ENCODE results near the gene PGBD1. TPM values are rescaled to one million over a fixed set of nuclear protein-coding genes. Genes with fewer than 3 reads are reported as not detected.
A peak's percentile ranks its signal among the peaks of the same experiment; 100 is the strongest.

PGBD1 gene
- total RNA-seq, 1 donor = 0.52 TPM

DNA sequence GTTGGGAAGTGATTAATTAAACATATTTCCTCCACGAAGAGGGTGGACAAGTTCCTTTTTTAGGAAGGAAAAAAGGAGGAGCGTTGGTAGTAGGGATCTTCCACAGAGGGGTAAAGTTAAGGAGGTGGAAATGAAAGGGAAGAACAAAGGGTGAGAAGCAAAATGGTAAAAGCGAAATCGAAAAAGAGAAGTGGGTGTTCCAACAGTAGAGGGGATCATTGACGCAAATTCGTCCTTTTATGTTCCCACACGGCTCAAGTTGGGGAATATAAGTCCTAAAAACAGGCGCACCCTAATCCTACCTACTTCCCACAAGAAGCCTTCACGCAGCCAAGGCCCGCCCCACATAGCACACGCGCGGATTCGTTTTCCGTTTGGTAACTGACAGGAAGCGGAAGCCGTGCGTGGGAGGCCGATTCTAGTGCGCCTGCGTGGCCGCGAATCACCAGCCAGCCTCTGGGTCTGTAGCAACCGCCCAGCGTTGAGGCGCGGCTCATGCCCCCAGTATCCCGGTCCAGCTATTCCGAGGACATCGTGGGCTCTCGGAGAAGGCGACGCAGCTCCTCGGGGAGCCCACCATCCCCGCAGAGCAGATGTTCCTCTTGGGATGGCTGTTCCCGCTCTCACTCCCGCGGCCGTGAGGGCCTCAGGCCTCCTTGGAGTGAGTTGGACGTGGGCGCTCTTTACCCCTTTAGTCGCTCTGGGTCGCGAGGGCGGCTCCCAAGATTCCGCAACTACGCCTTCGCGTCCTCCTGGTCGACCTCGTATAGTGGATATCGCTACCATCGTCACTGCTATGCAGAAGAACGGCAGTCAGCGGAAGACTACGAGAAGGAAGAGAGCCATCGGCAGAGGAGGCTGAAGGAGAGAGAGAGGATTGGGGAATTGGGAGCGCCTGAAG is 22.2 kb upstream of the PGBD1 start, which contains the start of gene NKAPL:
TSS of gene NKAPL (plus strand) at position 421 of the 901 bp plus-strand sequence. CDS start at position 496, 75 bp downstream.
- Histone ChIP-seq H3K4me3 (ENCODE audit: low read length) (peak within 1 kb of the TSS; percentile 22), H3K9me3 (ENCODE audit: low read depth, low read length) (no peaks in the 10 kb centered on the region), H3K4me1 (ENCODE audit: insufficient read depth, low read length) (peaks cover 4% of the 10 kb centered on the region), H3K27me3 (ENCODE audit: insufficient read depth, low read length) (peaks cover 9% of the 10 kb centered on the region)

DNA sequence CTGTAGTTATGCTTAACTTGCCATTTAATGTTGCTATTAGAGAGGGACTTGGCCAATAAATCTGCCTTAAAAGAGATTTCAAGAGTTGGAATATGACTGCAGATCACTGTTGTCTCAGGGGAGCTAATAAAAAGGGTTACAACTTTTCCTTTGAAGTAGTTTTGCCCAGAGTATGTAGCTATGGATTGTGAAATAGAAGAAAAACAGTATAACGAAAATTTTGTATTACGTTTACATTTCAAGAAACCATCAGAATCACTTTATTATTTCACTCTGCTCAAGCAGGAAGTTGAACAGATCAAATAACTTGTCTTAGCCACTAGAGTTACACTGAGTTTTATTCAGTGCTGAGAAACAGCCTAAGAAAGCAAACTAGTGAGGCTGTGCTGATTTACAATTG is 17.4 kb upstream of the PGBD1 start:
- H3K27me3 ChIP-seq (ENCODE audit: insufficient read depth, low read length) = peaks cover 3% of the 10 kb centered on the region
- H3K4me1 ChIP-seq (ENCODE audit: insufficient read depth, low read length) = peaks cover 14% of the 10 kb centered on the region
- no peaks in the 10 kb centered on the region for H3K9me3 ChIP-seq (ENCODE audit: low read depth, low read length)
- H3K4me3 ChIP-seq (ENCODE audit: low read length) = no peak overlapping the region

GRCh38 chr6:28264834-28265401 is 16.5 kb upstream of the PGBD1 start:
- peaks cover 3% of the 10 kb centered on the region for H3K27me3 ChIP-seq (ENCODE audit: insufficient read depth, low read length)
- no peaks in the 10 kb centered on the region for H3K9me3 ChIP-seq (ENCODE audit: low read depth, low read length)
- no peak overlapping the region for H3K4me3 ChIP-seq (ENCODE audit: low read length)
- peaks cover 10% of the 10 kb centered on the region for H3K4me1 ChIP-seq (ENCODE audit: insufficient read depth, low read length)

DNA sequence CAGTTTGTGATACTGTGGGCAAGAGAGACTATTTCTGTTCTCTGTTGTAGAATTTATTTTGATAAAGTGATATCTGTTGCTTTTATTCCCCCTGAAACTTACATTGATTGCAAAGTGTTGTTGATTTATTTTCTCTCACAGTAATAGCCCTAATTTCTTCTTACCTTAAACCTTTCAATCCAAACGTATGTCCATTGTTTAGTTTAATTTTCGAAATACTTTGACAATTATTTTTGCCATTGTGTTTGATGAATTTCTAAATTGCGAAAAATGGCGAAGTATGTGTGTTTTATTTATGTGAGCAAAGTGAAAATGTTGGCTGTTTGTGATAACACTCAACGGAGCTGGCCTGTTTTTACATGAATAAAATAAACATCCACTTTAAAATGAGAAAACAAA is 14.8 kb upstream of the PGBD1 start:
- no peaks in the 10 kb centered on the region for H3K9me3 ChIP-seq (ENCODE audit: low read depth, low read length)
- no peaks in the 10 kb centered on the region for H3K27me3 ChIP-seq (ENCODE audit: insufficient read depth, low read length)
- peak overlapping the region; percentile 65 for H3K4me3 ChIP-seq (ENCODE audit: low read length)
- peaks cover 10% of the 10 kb centered on the region for H3K4me1 ChIP-seq (ENCODE audit: insufficient read depth, low read length)

DNA sequence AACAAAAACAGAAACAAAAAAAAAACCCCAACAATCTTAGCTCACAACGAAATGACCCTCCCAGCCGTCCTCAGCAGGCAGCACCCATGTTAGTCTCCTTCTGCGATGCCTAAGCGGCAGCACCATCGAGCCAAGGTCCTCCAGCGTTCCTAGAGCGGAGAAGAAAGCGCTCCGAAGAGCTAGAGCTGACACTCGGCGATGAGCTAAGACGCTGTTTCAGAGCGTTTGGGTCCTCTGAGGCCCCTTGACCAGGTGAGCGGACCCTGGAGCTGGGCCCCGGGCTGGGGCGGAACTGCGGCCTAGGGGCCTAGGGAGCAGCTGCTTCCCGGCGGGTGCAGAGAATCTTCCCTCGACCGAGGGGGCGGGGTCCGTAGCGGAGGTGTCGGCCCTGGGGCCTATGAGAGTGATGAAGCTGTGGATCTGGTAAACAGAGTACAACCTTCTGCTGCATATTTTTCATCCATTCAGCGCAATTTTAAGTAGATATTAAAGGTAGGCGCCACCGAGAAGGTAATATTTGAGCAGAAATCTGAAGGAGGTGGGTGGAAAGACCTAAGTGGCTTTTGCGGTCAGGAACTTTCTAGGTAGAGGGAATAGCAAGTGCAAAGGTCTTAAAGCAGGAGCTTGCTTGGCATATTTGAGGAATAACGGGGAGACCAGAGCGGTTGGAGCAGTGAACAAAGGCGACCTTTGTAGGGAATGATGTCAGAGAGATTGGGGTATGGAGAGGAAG is 14.2 kb upstream of the PGBD1 start, which contains the start of gene ZSCAN26:
TSS of gene ZSCAN26 (plus strand) at position 182 of the 733 bp plus-strand sequence. CDS start 4,777 bp downstream, outside the sequence.
- Histone ChIP-seq H3K4me1 (ENCODE audit: insufficient read depth, low read length) (peaks cover 10% of the 10 kb centered on the region), H3K4me3 (ENCODE audit: low read length) (peak within 1 kb of the TSS; percentile 65), H3K9me3 (ENCODE audit: low read depth, low read length) (no peaks in the 10 kb centered on the region), H3K27me3 (ENCODE audit: insufficient read depth, low read length) (no peaks in the 10 kb centered on the region)

DNA sequence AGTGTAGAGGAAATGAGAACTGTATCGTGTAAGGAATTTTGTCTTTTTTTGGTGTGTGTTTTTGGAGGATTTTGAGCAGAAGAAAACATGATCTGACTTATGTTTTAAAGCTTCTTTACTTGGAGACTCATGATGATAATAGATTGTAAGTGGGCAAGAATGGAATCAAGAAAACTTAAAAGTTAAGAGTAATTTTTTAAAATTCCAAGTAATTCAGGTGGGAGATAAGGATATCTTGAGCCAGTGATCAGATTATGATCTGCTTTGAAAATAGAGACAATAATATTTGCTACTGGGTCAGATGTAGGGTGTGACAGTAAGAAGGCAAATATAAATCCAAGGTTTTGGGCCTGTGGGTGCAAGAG is 13.7 kb upstream of the PGBD1 start:
- Histone ChIP-seq H3K27me3 (ENCODE audit: insufficient read depth, low read length) (no peaks in the 10 kb centered on the region), H3K4me3 (ENCODE audit: low read length) (peak overlapping the region; percentile 65), H3K9me3 (ENCODE audit: low read depth, low read length) (no peaks in the 10 kb centered on the region), H3K4me1 (ENCODE audit: insufficient read depth, low read length) (peaks cover 10% of the 10 kb centered on the region)

- Histone ChIP-seq H3K9me3 (ENCODE audit: low read depth, low read length) (no peaks in the 10 kb centered on the region), H3K27me3 (ENCODE audit: insufficient read depth, low read length) (no peaks in the 10 kb centered on the region), H3K4me1 (ENCODE audit: insufficient read depth, low read length) (peaks cover 13% of the 10 kb centered on the region), H3K4me3 (ENCODE audit: low read length) (no peak overlapping the region)
These were observed 11.9 kb upstream of the PGBD1 start for GRCh38 chr6:28269492-28269891.

- Histone ChIP-seq H3K4me3 (ENCODE audit: low read length) (no peak overlapping the region), H3K4me1 (ENCODE audit: insufficient read depth, low read length) (peaks cover 4% of the 10 kb centered on the region), H3K9me3 (ENCODE audit: low read depth, low read length) (no peaks in the 10 kb centered on the region), H3K27me3 (ENCODE audit: insufficient read depth, low read length) (no peaks in the 10 kb centered on the region)
These were observed 6.5 kb upstream of the PGBD1 start for GRCh38 chr6:28274888-28275287.

DNA sequence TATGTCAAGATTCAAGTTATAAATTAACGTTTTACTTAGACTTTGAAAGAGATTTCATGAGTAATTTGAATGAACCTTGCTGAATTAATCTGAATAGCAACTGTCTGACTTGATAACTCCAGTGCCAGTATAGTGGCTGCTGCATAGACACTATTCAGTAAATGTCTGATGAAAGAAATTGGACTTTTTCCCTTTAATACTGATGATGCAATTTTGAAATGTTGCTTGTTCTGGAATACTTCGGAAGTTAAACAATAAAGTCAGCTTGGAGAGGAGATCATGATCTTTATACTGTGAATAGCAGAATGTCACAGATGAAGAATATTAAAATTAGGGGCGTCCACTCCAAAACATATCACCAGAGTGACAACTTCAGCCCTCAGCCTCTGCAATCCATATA is 3.6 kb upstream of the PGBD1 start:
- H3K4me3 ChIP-seq (ENCODE audit: low read length) = no peak overlapping the region
- peaks cover 16% of the 10 kb centered on the region for H3K4me1 ChIP-seq (ENCODE audit: insufficient read depth, low read length)

GRCh38 chr6:28280595-28281287 is 631 bp upstream of the PGBD1 start:
- no peaks in the 10 kb centered on the region for H3K9me3 ChIP-seq (ENCODE audit: low read depth, low read length)

More for the DNA sequence above, 3.6 kb upstream of the PGBD1 start:
- Histone ChIP-seq H3K27me3 (ENCODE audit: insufficient read depth, low read length) (peaks cover 9% of the 10 kb centered on the region), H3K9me3 (ENCODE audit: low read depth, low read length) (no peaks in the 10 kb centered on the region)

DNA sequence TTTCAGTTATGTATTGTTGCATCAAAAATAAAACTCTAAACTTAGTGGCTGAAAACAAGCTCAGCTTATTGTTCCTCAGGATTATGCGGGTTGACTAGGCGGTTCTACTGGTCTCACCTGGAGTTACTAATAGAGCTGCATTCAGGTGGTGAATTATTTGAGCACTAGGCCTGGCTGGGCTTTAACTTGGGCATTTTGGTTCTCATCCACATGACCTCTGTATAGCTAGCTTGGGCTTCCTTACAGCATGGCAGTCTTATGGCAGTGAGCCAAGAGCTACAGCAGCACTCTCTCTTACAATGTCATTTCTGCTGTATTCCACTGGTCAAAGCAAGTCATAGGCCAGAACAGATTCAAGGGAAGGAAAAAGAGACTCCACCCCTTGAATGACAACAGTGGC is 1.6 kb downstream of the PGBD1 start:
- H3K9me3 ChIP-seq (ENCODE audit: low read depth, low read length) = no peaks in the 10 kb centered on the region
- H3K27me3 ChIP-seq (ENCODE audit: insufficient read depth, low read length) = peaks cover 17% of the 10 kb centered on the region
- H3K4me3 ChIP-seq (ENCODE audit: low read length) = no peak overlapping the region
- H3K4me1 ChIP-seq (ENCODE audit: insufficient read depth, low read length) = peaks cover 12% of the 10 kb centered on the region

More at GRCh38 chr6:28280595-28281287, 631 bp upstream of the PGBD1 start:
- Histone ChIP-seq H3K4me1 (ENCODE audit: insufficient read depth, low read length) (peaks cover 12% of the 10 kb centered on the region), H3K27me3 (ENCODE audit: insufficient read depth, low read length) (peaks cover 14% of the 10 kb centered on the region), H3K4me3 (ENCODE audit: low read length) (no peak overlapping the region)

DNA sequence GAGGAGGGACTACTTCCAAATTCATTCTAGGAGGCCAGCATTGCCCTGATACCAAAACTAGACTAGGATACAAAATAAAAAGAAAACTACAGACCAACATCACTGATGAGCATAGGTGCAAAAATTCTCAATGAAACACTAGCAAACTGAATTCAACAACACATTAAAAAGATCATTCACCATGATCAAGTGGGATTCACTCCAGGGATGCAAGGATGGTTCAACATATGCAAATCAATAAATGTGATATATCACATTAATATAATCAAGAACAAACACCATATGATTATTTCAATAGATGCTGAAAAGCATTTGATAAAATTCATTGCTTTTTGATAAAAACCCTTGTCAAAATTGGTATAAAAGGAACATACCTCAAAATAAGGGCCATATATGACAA is 10.2 kb downstream of the PGBD1 start:
- H3K9me3 ChIP-seq (ENCODE audit: low read depth, low read length) = no peaks in the 10 kb centered on the region
- no peak overlapping the region for H3K4me3 ChIP-seq (ENCODE audit: low read length)
- peaks cover 3% of the 10 kb centered on the region for H3K27me3 ChIP-seq (ENCODE audit: insufficient read depth, low read length)
- H3K4me1 ChIP-seq (ENCODE audit: insufficient read depth, low read length) = no peaks in the 10 kb centered on the region

DNA sequence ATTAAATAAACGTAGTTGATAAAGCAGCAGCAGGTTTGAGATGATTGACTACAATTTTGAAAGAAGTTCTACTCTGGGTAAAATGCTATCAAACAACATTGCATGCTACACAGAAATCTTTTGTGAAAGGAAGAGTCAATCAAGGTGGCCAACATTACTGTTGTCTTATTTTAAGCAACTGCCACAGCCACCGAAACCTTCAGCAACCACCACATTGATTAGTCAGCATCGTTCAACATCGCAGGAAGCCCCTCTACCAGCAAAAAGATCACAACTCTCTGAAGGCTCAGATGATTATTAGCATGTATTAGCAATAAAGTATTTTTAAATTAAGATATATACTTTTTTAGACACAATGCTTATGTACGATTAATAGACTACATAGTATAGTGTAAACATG is 14.0 kb downstream of the PGBD1 start:
- Histone ChIP-seq H3K4me3 (ENCODE audit: low read length) (no peak overlapping the region), H3K27me3 (ENCODE audit: insufficient read depth, low read length) (no peaks in the 10 kb centered on the region), H3K4me1 (ENCODE audit: insufficient read depth, low read length) (no peaks in the 10 kb centered on the region), H3K9me3 (ENCODE audit: low read depth, low read length) (no peaks in the 10 kb centered on the region)

- Histone ChIP-seq H3K27me3 (ENCODE audit: insufficient read depth, low read length) (no peaks in the 10 kb centered on the region), H3K4me1 (ENCODE audit: insufficient read depth, low read length) (no peaks in the 10 kb centered on the region), H3K9me3 (ENCODE audit: low read depth, low read length) (no peaks in the 10 kb centered on the region), H3K4me3 (ENCODE audit: low read length) (no peak overlapping the region)
These were observed 15.2 kb downstream of the PGBD1 start for GRCh38 chr6:28296520-28297060.

All from mononuclear cell (primary cell).